Activated CD4-positive, alpha-beta T cell treated with anti-CD3 and anti-CD28 coated beads, Interleukin-2, amount 50 U/mL, for 16 hours (primary cell): ENCODE data around the gene ROR1.

ENCODE experiments used
- DNase-seq: peaks from one replicate; pipeline ENCODE4 v3.0.0-alpha.2; 2020

The ROR1 gene

GRCh38 chr1:64038965-64039364, 265.1 kb downstream of the ROR1 start:
- DNase-seq, result no peak

GRCh38 chr1:64039390-64039926, 265.6 kb downstream of the ROR1 start:
- no peak for DNase-seq

GRCh38 chr1:64041371-64042131, 267.7 kb downstream of the ROR1 start:
- no peak for DNase-seq

- DNase-seq, result no peak
These were observed 268.7 kb downstream of the ROR1 start for GRCh38 chr1:64042331-64043100.

GRCh38 chr1:64043288-64043687, 269.5 kb downstream of the ROR1 start:
- no peak for DNase-seq

GRCh38 chr1:64043976-64044375, 270.2 kb downstream of the ROR1 start:
- no peak for DNase-seq

- DNase-seq, result no peak
These were observed 272.4 kb downstream of the ROR1 start for GRCh38 chr1:64046243-64046642.

GRCh38 chr1:64046891-64047290, 273.1 kb downstream of the ROR1 start:
- DNase-seq, result no peak

GRCh38 chr1:64047549-64047996, 273.8 kb downstream of the ROR1 start:
- no peak for DNase-seq

- DNase-seq, result no peak
These were observed 276.2 kb downstream of the ROR1 start for GRCh38 chr1:64049900-64050540.

GRCh38 chr1:64050601-64051000, 276.8 kb downstream of the ROR1 start:
- DNase-seq, result no peak

GRCh38 chr1:64051796-64052195, 278.0 kb downstream of the ROR1 start:
- no peak for DNase-seq

GRCh38 chr1:64052777-64053176, 279.0 kb downstream of the ROR1 start:
- no peak for DNase-seq

- DNase-seq, result no peak
These were observed 281.5 kb downstream of the ROR1 start for GRCh38 chr1:64055310-64055709.

GRCh38 chr1:64059556-64059955, 285.7 kb downstream of the ROR1 start:
- DNase-seq, result no peak

GRCh38 chr1:64060611-64061302, 286.9 kb downstream of the ROR1 start:
- no peak for DNase-seq

- no peak for DNase-seq
These were observed 287.8 kb downstream of the ROR1 start for GRCh38 chr1:64061430-64062104.

- no peak for DNase-seq
These were observed 288.7 kb downstream of the ROR1 start for GRCh38 chr1:64062529-64062928.

- DNase-seq, result no peak
These were observed 289.2 kb downstream of the ROR1 start for GRCh38 chr1:64062941-64063581.

GRCh38 chr1:64065571-64065970, 291.8 kb downstream of the ROR1 start:
- DNase-seq, result no peak

- DNase-seq, result no peak
These were observed 298.4 kb downstream of the ROR1 start for GRCh38 chr1:64072089-64072793.
